ENCODE data around the gene PRR23E.

The PRR23E gene

DNA sequence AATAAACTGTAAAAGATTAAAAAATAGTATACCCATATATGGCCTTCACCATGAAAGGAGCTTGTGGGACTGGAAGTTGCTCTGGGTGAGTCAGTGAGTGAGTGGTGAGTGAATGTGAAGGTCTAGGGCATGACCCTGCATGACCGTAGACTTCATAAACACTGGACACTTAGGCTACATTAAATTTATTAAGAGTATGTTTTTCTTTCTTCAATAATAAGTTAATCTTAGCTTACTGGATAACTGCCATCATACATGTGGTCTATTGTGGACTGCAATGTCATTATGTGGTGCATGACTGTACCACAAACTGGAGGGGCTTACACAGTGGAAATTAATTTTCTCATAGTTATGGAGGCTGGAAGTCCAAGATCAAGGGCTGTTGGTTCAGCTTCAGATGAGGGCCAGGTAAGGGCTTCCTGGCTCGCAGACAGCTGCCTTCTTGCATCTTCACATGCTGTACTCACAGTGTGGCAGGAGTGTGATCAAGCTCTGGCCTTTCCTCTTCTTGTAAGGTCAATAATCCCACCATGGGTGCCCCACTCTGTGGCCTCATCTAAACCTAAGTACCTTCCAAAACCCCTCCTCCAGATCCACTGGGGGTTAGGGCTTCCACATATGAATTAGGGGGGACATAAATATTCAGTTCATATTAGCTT, 40.8 kb upstream of the PRR23E start:
- TF ChIP-seq SIN3A (IDR thresholded peaks at IDR 0.05; ENCODE audit: borderline replicate concordance, insufficient read depth, low read length) (no peak), TAF1 (IDR thresholded peaks at IDR 0.05; ENCODE audit: borderline replicate concordance, insufficient read depth, low read length) (no peak), POLR2AphosphoS5 (IDR thresholded peaks at IDR 0.05; ENCODE audit: low read depth, low read length) (no peak), FOXP2 (optimal IDR thresholded peaks at IDR 0.05; ENCODE audit: borderline replicate concordance, extremely low read depth, extremely low read length, insufficient read depth) (no peak)
- TF ChIP-seq, protein P1, sequence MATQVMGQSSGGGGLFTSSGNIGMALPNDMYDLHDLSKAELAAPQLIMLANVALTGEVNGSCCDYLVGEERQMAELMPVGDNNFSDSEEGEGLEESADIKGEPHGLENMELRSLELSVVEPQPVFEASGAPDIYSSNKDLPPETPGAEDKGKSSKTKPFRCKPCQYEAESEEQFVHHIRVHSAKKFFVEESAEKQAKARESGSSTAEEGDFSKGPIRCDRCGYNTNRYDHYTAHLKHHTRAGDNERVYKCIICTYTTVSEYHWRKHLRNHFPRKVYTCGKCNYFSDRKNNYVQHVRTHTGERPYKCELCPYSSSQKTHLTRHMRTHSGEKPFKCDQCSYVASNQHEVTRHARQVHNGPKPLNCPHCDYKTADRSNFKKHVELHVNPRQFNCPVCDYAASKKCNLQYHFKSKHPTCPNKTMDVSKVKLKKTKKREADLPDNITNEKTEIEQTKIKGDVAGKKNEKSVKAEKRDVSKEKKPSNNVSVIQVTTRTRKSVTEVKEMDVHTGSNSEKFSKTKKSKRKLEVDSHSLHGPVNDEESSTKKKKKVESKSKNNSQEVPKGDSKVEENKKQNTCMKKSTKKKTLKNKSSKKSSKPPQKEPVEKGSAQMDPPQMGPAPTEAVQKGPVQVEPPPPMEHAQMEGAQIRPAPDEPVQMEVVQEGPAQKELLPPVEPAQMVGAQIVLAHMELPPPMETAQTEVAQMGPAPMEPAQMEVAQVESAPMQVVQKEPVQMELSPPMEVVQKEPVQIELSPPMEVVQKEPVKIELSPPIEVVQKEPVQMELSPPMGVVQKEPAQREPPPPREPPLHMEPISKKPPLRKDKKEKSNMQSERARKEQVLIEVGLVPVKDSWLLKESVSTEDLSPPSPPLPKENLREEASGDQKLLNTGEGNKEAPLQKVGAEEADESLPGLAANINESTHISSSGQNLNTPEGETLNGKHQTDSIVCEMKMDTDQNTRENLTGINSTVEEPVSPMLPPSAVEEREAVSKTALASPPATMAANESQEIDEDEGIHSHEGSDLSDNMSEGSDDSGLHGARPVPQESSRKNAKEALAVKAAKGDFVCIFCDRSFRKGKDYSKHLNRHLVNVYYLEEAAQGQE (IDR thresholded peaks at IDR 0.05; ENCODE audit: insufficient read depth in 1 of 2, low read depth in 2 of 2, low read length in 2 of 2) = no peak

DNA sequence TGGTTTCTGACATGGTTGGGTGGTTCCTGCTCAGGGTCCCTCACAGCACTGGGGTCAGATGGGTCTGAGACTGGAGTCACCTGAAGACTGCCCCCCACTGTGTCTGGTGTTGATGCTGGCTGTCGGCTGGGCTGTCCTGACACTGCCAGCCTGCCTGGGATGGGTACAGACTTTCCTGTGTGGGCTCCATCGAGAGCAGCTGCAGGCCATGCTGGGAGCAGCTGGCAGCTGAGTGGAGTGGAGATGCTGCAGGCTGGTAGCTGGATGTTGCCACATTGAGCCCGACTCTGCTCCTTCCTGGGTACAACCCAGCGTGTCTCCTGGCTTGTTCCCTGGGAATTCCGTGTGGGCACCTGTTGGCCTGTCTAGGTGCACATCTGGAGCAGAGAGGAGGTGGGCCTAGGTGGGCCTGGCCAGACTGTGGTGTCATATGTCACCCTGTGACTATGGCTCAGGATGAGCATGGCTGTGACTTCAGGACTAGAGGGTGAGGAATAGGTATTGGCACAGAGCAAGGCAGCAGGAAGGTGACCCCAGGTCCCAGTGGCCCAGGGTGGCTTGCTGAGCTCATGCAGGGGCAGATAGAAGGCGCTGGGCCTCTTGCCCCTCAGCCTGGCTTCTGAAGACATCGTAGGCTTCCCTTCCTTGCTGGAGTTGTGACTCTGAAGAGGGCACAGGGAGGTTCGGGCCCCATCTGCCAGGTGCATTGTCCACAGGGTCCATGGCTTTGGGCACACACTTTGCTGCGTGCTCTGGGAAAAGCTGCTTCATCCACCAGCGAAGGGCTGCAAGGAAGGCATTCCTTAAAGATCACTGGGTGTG, 40.0 kb upstream of the PRR23E start:
- no peak for TF ChIP-seq POLR2AphosphoS5 (IDR thresholded peaks at IDR 0.05; ENCODE audit: low read depth, low read length)

DNA sequence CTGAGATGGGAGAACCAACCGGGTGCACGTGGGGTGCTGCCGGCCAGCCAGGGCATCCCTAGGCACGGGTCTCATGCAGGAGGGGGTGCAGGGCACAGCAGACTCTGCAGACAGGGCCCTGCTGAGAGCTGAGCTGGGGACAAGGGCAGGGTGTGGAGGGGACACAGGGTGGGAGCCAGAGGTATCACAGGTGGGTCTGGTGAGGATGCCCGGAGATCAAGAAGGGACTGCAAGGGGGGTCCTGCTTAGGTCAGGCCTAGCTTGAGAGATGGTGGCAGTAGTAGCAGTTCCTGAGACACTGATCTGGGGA, 39.5 kb upstream of the PRR23E start:
- TF ChIP-seq, protein P1 (IDR thresholded peaks at IDR 0.05; ENCODE audit: insufficient read depth in 1 of 2, low read depth in 2 of 2, low read length in 2 of 2) = no peak
- no peak for TF ChIP-seq SIN3A (IDR thresholded peaks at IDR 0.05; ENCODE audit: borderline replicate concordance, insufficient read depth, low read length)
- TF ChIP-seq POLR2AphosphoS5 (IDR thresholded peaks at IDR 0.05; ENCODE audit: low read depth, low read length) = no peak
- no peak for TF ChIP-seq TAF1 (IDR thresholded peaks at IDR 0.05; ENCODE audit: borderline replicate concordance, insufficient read depth, low read length)
- TF ChIP-seq FOXP2 (optimal IDR thresholded peaks at IDR 0.05; ENCODE audit: borderline replicate concordance, extremely low read depth, extremely low read length, insufficient read depth) = no peak

DNA sequence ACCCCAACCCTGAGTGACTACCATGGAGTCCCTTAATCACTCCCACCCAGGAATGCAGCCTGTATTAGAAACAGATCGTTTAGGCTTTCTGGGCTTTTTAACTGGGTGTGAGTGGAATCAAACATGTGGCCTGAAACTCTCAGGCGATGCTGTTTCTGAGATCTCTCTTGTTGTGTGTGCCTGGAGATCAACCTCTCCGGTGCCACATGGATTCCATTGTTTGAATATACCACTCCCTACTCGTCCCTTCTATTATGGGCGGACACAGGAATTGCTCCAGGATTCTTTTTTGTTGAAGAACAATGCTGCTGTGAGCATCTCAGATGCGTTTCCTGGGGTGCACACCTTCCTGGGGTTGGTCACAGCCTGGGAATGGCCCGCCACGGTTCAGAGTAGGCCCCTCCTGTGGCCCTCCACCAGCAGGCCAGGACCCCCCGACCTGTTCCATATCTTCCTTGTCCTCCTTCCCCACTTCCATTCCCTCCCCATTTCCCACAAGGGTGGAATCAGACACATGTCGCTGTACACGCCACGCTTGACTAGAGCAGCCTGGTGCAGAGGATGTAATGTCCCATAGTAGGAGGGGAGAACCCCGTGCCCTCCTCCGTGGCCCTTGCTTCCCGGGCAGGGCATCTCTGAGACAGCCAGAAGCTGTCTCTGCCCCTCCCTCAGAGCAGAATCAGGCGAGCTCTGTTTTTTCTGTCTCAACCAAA, 36.4 kb upstream of the PRR23E start:
- TF ChIP-seq POLR2AphosphoS5 (IDR thresholded peaks at IDR 0.05; ENCODE audit: low read depth, low read length) = no peak
- TF ChIP-seq TAF1 (IDR thresholded peaks at IDR 0.05; ENCODE audit: borderline replicate concordance, insufficient read depth, low read length) = no peak
- TF ChIP-seq, protein P1 (IDR thresholded peaks at IDR 0.05; ENCODE audit: insufficient read depth in 1 of 2, low read depth in 2 of 2, low read length in 2 of 2) = no peak
- TF ChIP-seq FOXP2 (optimal IDR thresholded peaks at IDR 0.05; ENCODE audit: borderline replicate concordance, extremely low read depth, extremely low read length, insufficient read depth) = no peak
- no peak for TF ChIP-seq SIN3A (IDR thresholded peaks at IDR 0.05; ENCODE audit: borderline replicate concordance, insufficient read depth, low read length)

DNA sequence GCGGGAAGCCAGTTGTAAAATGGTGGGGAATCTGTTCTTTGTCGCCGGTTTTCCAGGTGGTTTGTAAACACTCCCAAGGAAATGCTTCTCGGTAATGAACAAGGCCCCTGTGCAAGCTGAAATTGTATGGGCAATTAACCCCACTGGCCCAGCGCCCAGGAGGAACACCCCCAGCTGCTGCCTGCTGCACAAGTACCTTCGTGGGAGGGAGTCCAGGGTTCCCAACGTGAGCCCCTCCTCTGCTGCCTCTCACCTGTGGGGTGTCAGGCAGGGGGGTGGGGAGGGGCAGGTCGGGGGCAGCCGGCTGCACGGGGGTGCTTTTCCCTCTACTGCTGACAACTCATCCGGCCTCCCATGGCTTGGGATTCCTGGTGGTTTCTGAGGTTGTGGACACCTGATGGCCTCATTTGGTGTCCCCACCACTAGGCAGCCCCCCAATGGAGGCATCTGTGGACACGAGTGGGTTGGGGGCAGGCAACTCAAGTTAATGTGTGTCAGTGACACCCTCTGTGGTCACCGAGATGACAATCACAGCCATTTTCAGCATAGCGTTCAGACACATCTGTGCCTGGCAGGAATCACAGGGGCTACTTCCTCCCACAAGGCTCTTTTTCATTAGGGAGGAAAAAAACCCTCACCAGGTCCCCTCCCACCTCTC, 35.6 kb upstream of the PRR23E start:
- TF ChIP-seq, protein P1 (IDR thresholded peaks at IDR 0.05; ENCODE audit: insufficient read depth in 1 of 2, low read depth in 2 of 2, low read length in 2 of 2) = 0 out of 4 replicates have a peak, but pooled peaks of 1 of the 2 experiments have one; percentile 22
- TF ChIP-seq POLR2AphosphoS5 (IDR thresholded peaks at IDR 0.05; ENCODE audit: low read depth, low read length) = no peak

Measured in PFSK-1 (cell line).